Measurements from ENCODE around the gene PTPRK. TPM values are rescaled to one million over a fixed set of nuclear protein-coding genes. Genes with fewer than 3 reads are reported as not detected.

PTPRK gene
- polyA plus RNA-seq, 3 donors = 0.01 TPM; not detected in 2

GRCh38 chr6:128364766-128365519 is 155.5 kb downstream of the PTPRK start:
- Histone ChIP-seq H3K4me1 (ENCODE audit: control insufficient read depth in 1 of 2, insufficient read depth in 2 of 2, low read length in 2 of 2) (no peaks in the 10 kb centered on the region), H4K20me1 (ENCODE audit: insufficient read depth, low read length) (no peaks in the 10 kb centered on the region), H3K79me2 (ENCODE audit: insufficient read depth, low read length) (no peaks in the 10 kb centered on the region), H3K9me3 (replicated peaks in 1 of 2; ENCODE audit: control insufficient read depth in 1 of 2, insufficient read depth in 1 of 2, low read length in 2 of 2) (no peaks in the 10 kb centered on the region), H3K9ac (ENCODE audit: insufficient read depth, low read length, poor library complexity, severe bottlenecking) (no peak overlapping the region), H3K27me3 (ENCODE audit: control insufficient read depth in 2 of 2, insufficient read depth in 2 of 2, low read length in 2 of 2) (no peaks in the 10 kb centered on the region), H3K27ac (ENCODE audit: low read depth in 1 of 2, low read length in 2 of 2) (no peak overlapping the region), H3K4me2 (replicated peaks; ENCODE audit: extremely low read depth, low read length, poor library complexity, severe bottlenecking) (no peak overlapping the region), H3K4me3 (replicated peaks in 1 of 3; ENCODE audit: low read depth in 2 of 3, low read length in 3 of 3) (no peak overlapping the region), H2AFZ (ENCODE audit: insufficient read depth, low read depth, low read length, poor library complexity, severe bottlenecking) (no peak overlapping the region), H3K36me3 (replicated peaks in 1 of 2; ENCODE audit: control insufficient read depth in 1 of 2, insufficient read depth in 2 of 2, low read length in 2 of 2) (no peaks in the 10 kb centered on the region)
- WGBS (ENCODE audit: insufficient coverage) = 86% methylated on average over 1 of the region's 3 CpGs
- Mint-ChIP-seq H3K9me3 (peaks cover 0 to 3% (median 0%) of the 10 kb centered on the region in 7 donors), H3K27ac (no peak overlapping the region), H3K4me3 (no peak overlapping the region), H3K27me3 (ENCODE audit: low read depth in 3 of 3) (no peaks in the 10 kb centered on the region), H3K4me1 (no peaks in the 10 kb centered on the region), H3K36me3 (no peaks in the 10 kb centered on the region)
- TF ChIP-seq CTCF (IDR thresholded peaks at IDR 0.05) = no peak
- intact Hi-C loops (cut with micrococcal nuclease) = no loop called here
- DNase-seq = no peak

DNA sequence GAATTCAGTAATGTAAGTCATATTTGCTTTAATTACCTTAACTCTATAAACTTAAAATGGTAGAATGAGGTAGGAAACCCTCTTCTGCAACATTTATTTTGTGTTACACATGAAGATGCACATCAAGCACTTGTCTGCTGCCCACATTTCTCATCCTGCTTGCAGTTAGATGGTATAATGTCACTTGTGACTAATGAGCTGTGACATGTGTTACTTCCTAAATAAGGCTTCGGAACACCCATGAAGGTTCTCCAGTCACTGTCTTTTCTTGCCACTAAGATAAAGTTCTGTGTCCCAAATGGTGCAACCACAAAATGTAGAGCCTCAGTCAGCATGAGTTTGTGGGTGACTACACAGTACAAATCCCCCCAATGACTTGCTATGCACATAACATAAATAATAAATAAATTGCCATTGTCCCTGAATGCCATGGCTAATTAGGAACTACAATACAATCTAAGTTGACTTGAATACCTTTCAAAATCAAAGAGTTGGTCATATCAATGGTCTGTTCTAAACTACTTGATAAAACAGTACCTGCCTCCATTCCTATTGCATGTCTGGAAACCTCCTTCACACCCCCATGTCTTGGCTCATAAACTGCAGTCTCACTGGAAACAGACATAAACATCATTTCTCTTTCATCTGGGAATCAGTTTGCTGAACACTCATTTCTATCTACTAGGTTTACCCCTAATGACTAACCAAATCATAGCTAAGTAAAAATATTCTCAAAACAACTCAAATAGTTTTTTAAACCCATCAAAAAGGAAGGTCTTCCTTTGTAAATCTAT is 157.2 kb downstream of the PTPRK start:
- Histone ChIP-seq H4K20me1 (ENCODE audit: insufficient read depth, low read length) (no peaks in the 10 kb centered on the region), H3K36me3 (replicated peaks in 1 of 2; ENCODE audit: control insufficient read depth in 1 of 2, insufficient read depth in 2 of 2, low read length in 2 of 2) (no peaks in the 10 kb centered on the region), H3K4me3 (replicated peaks in 1 of 3; ENCODE audit: low read depth in 2 of 3, low read length in 3 of 3) (no peak overlapping the region), H3K27me3 (ENCODE audit: control insufficient read depth in 2 of 2, insufficient read depth in 2 of 2, low read length in 2 of 2) (no peaks in the 10 kb centered on the region), H3K4me1 (ENCODE audit: control insufficient read depth in 1 of 2, insufficient read depth in 2 of 2, low read length in 2 of 2) (no peaks in the 10 kb centered on the region), H3K79me2 (ENCODE audit: insufficient read depth, low read length) (no peaks in the 10 kb centered on the region), H3K9me3 (replicated peaks in 1 of 2; ENCODE audit: control insufficient read depth in 1 of 2, insufficient read depth in 1 of 2, low read length in 2 of 2) (no peaks in the 10 kb centered on the region), H2AFZ (ENCODE audit: insufficient read depth, low read depth, low read length, poor library complexity, severe bottlenecking) (no peak overlapping the region), H3K27ac (ENCODE audit: low read depth in 1 of 2, low read length in 2 of 2) (no peak overlapping the region), H3K4me2 (replicated peaks; ENCODE audit: extremely low read depth, low read length, poor library complexity, severe bottlenecking) (no peak overlapping the region), H3K9ac (ENCODE audit: insufficient read depth, low read length, poor library complexity, severe bottlenecking) (no peak overlapping the region)
- TF ChIP-seq CTCF (IDR thresholded peaks at IDR 0.05) = no peak
- Mint-ChIP-seq H3K4me1 (no peaks in the 10 kb centered on the region), H3K36me3 (no peaks in the 10 kb centered on the region), H3K27me3 (ENCODE audit: low read depth in 3 of 3) (no peaks in the 10 kb centered on the region), H3K27ac (no peak overlapping the region), H3K9me3 (peaks cover 0 to 3% (median 0%) of the 10 kb centered on the region in 7 donors), H3K4me3 (no peak overlapping the region)
- DNase-seq = no peak
- no CpG with 5 or more reads among the region's 1 CpG for WGBS (ENCODE audit: insufficient coverage)
- intact Hi-C loops (cut with micrococcal nuclease) = no loop called here

Measured in CD14-positive monocyte (primary cell).